GM18508 (cell line): ENCODE measurements around the gene SF3A2.

Source experiments
- ATAC-seq: cut with Tn5 transposase; IDR thresholded peaks from one replicate; pipeline ENCODE4 v1.9.1; 2021; ENCODE audit warnings: moderate number of reproducible peaks; ENCODE audit not compliant: insufficient read depth, unreplicated experiment

Gene SF3A2

GRCh38 chr19:2239173-2239572 lies 2.5 kb downstream of the SF3A2 start:
- ATAC-seq = no peak

- no peak for ATAC-seq
Measured at GRCh38 chr19:2239771-2240770, 3.4 kb downstream of the SF3A2 start.

- ATAC-seq = no peak
Measured at GRCh38 chr19:2240881-2241760, 4.5 kb downstream of the SF3A2 start.

- no peak for ATAC-seq
Measured at GRCh38 chr19:2242092-2242537, 5.5 kb downstream of the SF3A2 start.

GRCh38 chr19:2242816-2243215 lies 6.2 kb downstream of the SF3A2 start:
- ATAC-seq = no peak

GRCh38 chr19:2243274-2244124 lies 6.9 kb downstream of the SF3A2 start:
- ATAC-seq = no peak

- no peak for ATAC-seq
Measured at GRCh38 chr19:2244125-2244411, 7.4 kb downstream of the SF3A2 start.

- ATAC-seq = no peak
Measured at GRCh38 chr19:2244486-2244885, 7.9 kb downstream of the SF3A2 start.

- no peak for ATAC-seq
Measured at GRCh38 chr19:2245273-2245672, 8.6 kb downstream of the SF3A2 start.

- no peak for ATAC-seq
Measured at GRCh38 chr19:2246014-2246620, 9.5 kb downstream of the SF3A2 start.

- no peak for ATAC-seq
Measured at GRCh38 chr19:2246801-2247361, 10.3 kb downstream of the SF3A2 start.

GRCh38 chr19:2247433-2248101 lies 10.9 kb downstream of the SF3A2 start:
- ATAC-seq = no peak

- no peak for ATAC-seq
Measured at GRCh38 chr19:2248136-2249009, 11.7 kb downstream of the SF3A2 start.

GRCh38 chr19:2249010-2249866 lies 12.6 kb downstream of the SF3A2 start, which contains the start of gene AMH:
AMH (plus strand) TSS chr19:2249323; CDS start chr19:2249333, 10 bp downstream.
- no peak for ATAC-seq

- no peak for ATAC-seq
Measured at GRCh38 chr19:2249880-2250765, 13.5 kb downstream of the SF3A2 start.

- no peak for ATAC-seq
Measured at GRCh38 chr19:2250766-2251105, 14.1 kb downstream of the SF3A2 start.
